H9 (cell line): ENCODE data around the gene GRID1. TPM values are rescaled to one million over a fixed set of nuclear protein-coding genes. Genes with fewer than 3 reads are reported as not detected.

ENCODE experiments used
- DNase-seq: peaks from one replicate; pipeline ENCODE4 v3.0.0-alpha.2; 2017
- H2AFZ ChIP-seq: one replicate; pipeline ENCODE4 v1.6.1; 2013; ENCODE audit warnings: mild to moderate bottlenecking, low read length, control low read depth, moderate library complexity
- H2AK5ac ChIP-seq: 2 replicates; pipeline ENCODE4 v1.6.1; 2013; ENCODE audit warnings: low read length, control low read depth, mixed read lengths; ENCODE audit not compliant: insufficient read length
- H2BK120ac ChIP-seq: one replicate; pipeline ENCODE4 v1.6.1; 2013; ENCODE audit warnings: low read depth, mild to moderate bottlenecking, low read length, control low read depth, inconsistent platforms; ENCODE audit not compliant: poor library complexity, severe bottlenecking
- H2BK12ac ChIP-seq: 2 replicates; pipeline ENCODE4 v1.6.1; 2013; ENCODE audit warnings: low read length, control low read depth, mixed read lengths, low read depth; ENCODE audit not compliant: insufficient read length
- H2BK15ac ChIP-seq: 2 replicates; pipeline ENCODE4 v1.6.1; 2013; ENCODE audit warnings: low read depth, low read length, control low read depth
- H2BK20ac ChIP-seq: one replicate; pipeline ENCODE4 v1.6.1; 2013; ENCODE audit warnings: low read depth, mild to moderate bottlenecking, low read length, control low read depth, inconsistent platforms; ENCODE audit not compliant: poor library complexity, severe bottlenecking
- H2BK5ac ChIP-seq: 2 replicates; pipeline ENCODE4 v1.6.1; 2013; ENCODE audit warnings: low read length, control low read depth, mixed read lengths; ENCODE audit not compliant: insufficient read length
- H3K14ac ChIP-seq: 2 replicates; pipeline ENCODE4 v1.6.1; 2013; ENCODE audit warnings: low read length, control low read depth; ENCODE audit not compliant: insufficient read depth
- H3K18ac ChIP-seq: 2 replicates; pipeline ENCODE4 v1.6.1; 2013; ENCODE audit warnings: low read depth, mild to moderate bottlenecking, mixed read lengths, low read length, control low read depth; ENCODE audit not compliant: insufficient read length
- H3K23ac ChIP-seq: 2 replicates; pipeline ENCODE4 v1.6.1; 2013; ENCODE audit warnings: low read length, control low read depth, mixed read lengths, low read depth; ENCODE audit not compliant: insufficient read length
- H3K23me2 ChIP-seq: 2 replicates; pipeline ENCODE4 v1.6.1; 2013; ENCODE audit warnings: low read depth, mild to moderate bottlenecking, mixed read lengths, low read length, control low read depth; ENCODE audit not compliant: insufficient read length, poor library complexity, severe bottlenecking
- H3K27ac ChIP-seq: 2 replicates; pipeline ENCODE4 v1.5.1; 2013; ENCODE audit warnings: low read length, control low read depth, mixed read lengths, low read depth; ENCODE audit not compliant: insufficient read length
- H3K27me3 ChIP-seq: 2 replicates; pipeline ENCODE4 v1.6.1; 2013; ENCODE audit warnings: low read length, control low read depth, inconsistent platforms; ENCODE audit not compliant: insufficient read depth
- H3K4ac ChIP-seq: 2 replicates; pipeline ENCODE4 v1.6.1; 2013; ENCODE audit warnings: low read depth, mild to moderate bottlenecking, control low read depth, inconsistent platforms, low read length, moderate library complexity
- H3K4me1 ChIP-seq: 2 replicates; pipeline ENCODE4 v1.6.1; 2013; ENCODE audit warnings: low read length, control low read depth, inconsistent platforms; ENCODE audit not compliant: insufficient read depth
- H3K4me2 ChIP-seq: 2 replicates; pipeline ENCODE4 v1.6.1; 2013; ENCODE audit warnings: low read length, control low read depth, mixed read lengths; ENCODE audit not compliant: insufficient read length, insufficient read depth
- H3K56ac ChIP-seq: 2 replicates; pipeline ENCODE4 v1.6.1; 2013; ENCODE audit warnings: low read depth, mild to moderate bottlenecking, mixed read lengths, low read length, control low read depth; ENCODE audit not compliant: insufficient read length
- H3K79me1 ChIP-seq: 2 replicates; pipeline ENCODE4 v1.6.1; 2013; ENCODE audit warnings: low read depth, mild to moderate bottlenecking, moderate library complexity, low read length, control low read depth, inconsistent platforms; ENCODE audit not compliant: insufficient read depth, poor library complexity, severe bottlenecking
- H3K79me2 ChIP-seq: 2 replicates; pipeline ENCODE4 v1.6.1; 2013; ENCODE audit warnings: low read length, control low read depth, inconsistent platforms; ENCODE audit not compliant: insufficient read depth
- H3K9ac ChIP-seq: 2 replicates; pipeline ENCODE4 v1.6.1; 2013; ENCODE audit warnings: low read length, control low read depth, mixed read lengths; ENCODE audit not compliant: insufficient read length; ENCODE audit errors: extremely low read depth
- H3K9me3 ChIP-seq: one replicate; pipeline ENCODE4 v1.6.1; 2013; ENCODE audit warnings: low read depth, low read length, inconsistent platforms; ENCODE audit not compliant: control insufficient read depth
- H3T11ph ChIP-seq: one replicate; pipeline ENCODE4 v1.6.1; 2013; ENCODE audit warnings: mild to moderate bottlenecking, low read length, control low read depth, inconsistent platforms
- H4K20me1 ChIP-seq: one replicate; pipeline ENCODE4 v1.6.1; 2013; ENCODE audit not compliant: control insufficient read depth, insufficient read length, insufficient read depth
- H4K5ac ChIP-seq: 2 replicates; pipeline ENCODE4 v1.6.1; 2013; ENCODE audit warnings: low read depth, mild to moderate bottlenecking, mixed read lengths, low read length, control low read depth; ENCODE audit not compliant: insufficient read length
- H4K8ac ChIP-seq: replicated peaks from 2 replicates; pipeline ENCODE4 v1.6.1; 2013; ENCODE audit warnings: low read length, control low read depth, mixed read lengths, low read depth; ENCODE audit not compliant: insufficient read length
- H4K91ac ChIP-seq: 2 replicates; pipeline ENCODE4 v1.6.1; 2013; ENCODE audit warnings: low read depth, mild to moderate bottlenecking, moderate library complexity, mixed read lengths, low read length, control low read depth; ENCODE audit not compliant: insufficient read length
- H3K27ac Mint-ChIP-seq, 3 experiments: 2 replicates in 2 of 3; 3 replicates in 1 of 3; pipeline ENCODE4 v1.8.0; 2020 to 2021; ENCODE audit warnings: mixed read lengths in 3 of 3, mild to moderate bottlenecking in 1 of 3, moderate library complexity in 1 of 3
- H3K27me3 Mint-ChIP-seq: 2 replicates; pipeline ENCODE4 v1.8.0; 2021; ENCODE audit warnings: low read depth, mild to moderate bottlenecking, moderate library complexity, mixed read lengths
- H3K36me3 Mint-ChIP-seq, 3 experiments: 2 replicates in 2 of 3; 3 replicates in 1 of 3; pipeline ENCODE4 v1.8.0; 2020 to 2021; ENCODE audit warnings: low read depth in 3 of 3, mixed read lengths in 3 of 3; ENCODE audit not compliant: insufficient read depth in 1 of 3
- H3K4me1 Mint-ChIP-seq, 2 experiments: 2 replicates each; pipeline ENCODE4 v1.8.0; 2020; ENCODE audit warnings: mixed read lengths in 2 of 2
- H3K4me3 Mint-ChIP-seq, 2 experiments: 2 replicates in 1 of 2; 3 replicates in 1 of 2; pipeline ENCODE4 v1.8.0; 2020 to 2021; ENCODE audit warnings: mild to moderate bottlenecking in 2 of 2, mixed read lengths in 2 of 2, moderate library complexity in 1 of 2
- H3K9me3 Mint-ChIP-seq, 2 experiments: 2 replicates in 1 of 2; 3 replicates in 1 of 2; pipeline ENCODE4 v1.8.0; 2020; ENCODE audit warnings: mild to moderate bottlenecking in 2 of 2, mixed read lengths in 2 of 2, moderate library complexity in 1 of 2
- WGBS: extraction: QIAGEN DNeasy Blood & Tissue Kit; methylation state at CpG from one replicate; pipeline ENCODE4 v1.1.7; 2013; ENCODE audit warnings: missing lambda C conversion rate, low lambda C conversion rate, mixed read lengths; ENCODE audit not compliant: insufficient read length; ENCODE audit errors: extremely low coverage; 5-methylcytosine and 5-hydroxymethylcytosine counted together
- total RNA-seq: library from RNA; stranded (reverse); gene quantifications from 2 replicates; pipeline ENCODE4 v1.2.1, GENCODE V29; 2021
- TF ChIP-seq, protein P1 (sequence below): fragments of 200-600 bp; sonication (generic); conservative IDR thresholded peaks from 3 replicates; pipeline ENCODE4 v1.8.0; 2021; ENCODE audit warnings: antibody characterized with exemption, mild to moderate bottlenecking

GRID1 gene
- total RNA-seq, 1 experiment from 2014 or later = 0.35 TPM

DNA sequence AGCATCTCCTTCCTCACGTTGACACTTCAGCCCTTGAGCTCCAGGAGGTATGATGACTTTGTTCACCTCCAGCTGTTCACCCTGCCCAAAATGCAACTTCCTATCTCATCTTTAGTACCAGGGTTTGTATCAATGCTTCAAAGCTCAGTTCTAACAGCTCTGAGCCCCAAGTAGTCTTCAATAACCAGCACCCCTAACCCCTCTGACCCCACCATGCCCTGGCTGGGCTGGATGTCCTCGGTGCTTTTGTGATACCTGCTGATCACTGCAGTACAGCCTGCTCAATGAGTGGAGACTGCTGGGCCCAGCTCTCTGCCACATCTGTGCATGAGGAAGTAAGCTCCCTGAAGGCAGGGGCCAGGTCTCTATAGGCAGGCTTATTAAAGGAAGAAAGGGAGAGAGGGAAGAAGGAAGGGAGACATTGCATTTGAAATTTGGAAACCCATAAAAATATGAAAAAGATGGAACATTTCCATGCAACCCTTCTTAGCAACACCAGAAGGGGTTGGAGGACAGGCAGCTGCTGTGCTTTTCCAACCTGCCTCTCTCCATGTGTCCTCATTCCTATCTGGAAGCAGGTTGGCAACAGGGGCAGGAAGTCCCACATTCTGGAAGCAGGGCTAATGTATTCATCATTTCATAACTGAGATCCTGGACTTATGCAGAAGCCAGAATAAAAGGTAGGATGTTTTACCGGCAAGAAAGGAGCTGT lies 756.1 kb downstream of the GRID1 start:
- Histone ChIP-seq H3K9ac (no peak overlapping the region), H3K9me3 (no peaks in the 10 kb centered on the region), H4K8ac (no peak overlapping the region), H3T11ph (no peak overlapping the region), H4K91ac (no peak overlapping the region), H2BK120ac (no peak overlapping the region), H3K79me1 (no peaks in the 10 kb centered on the region), H3K4me1 (no peaks in the 10 kb centered on the region), H2BK15ac (no peak overlapping the region), H4K20me1 (no peaks in the 10 kb centered on the region), H2BK20ac (no peak overlapping the region), H3K23me2 (no peaks in the 10 kb centered on the region), H2BK5ac (no peak overlapping the region), H3K56ac (no peak overlapping the region), H2AK5ac (no peak overlapping the region), H3K27ac (no peak overlapping the region), H3K4ac (no peak overlapping the region), H3K14ac (no peak overlapping the region), H2BK12ac (no peak overlapping the region), H3K27me3 (no peaks in the 10 kb centered on the region), H3K4me2 (no peak overlapping the region), H4K5ac (no peak overlapping the region), H3K23ac (no peak overlapping the region), H3K18ac (no peak overlapping the region), H2AFZ (no peak overlapping the region), H3K79me2 (no peaks in the 10 kb centered on the region)
- peak; percentile 9 for DNase-seq
- Mint-ChIP-seq H3K27ac (peak overlapping the region in 1 of 3 experiments; percentile 8; a peak in 1 of 7 replicates), H3K27me3 (peaks cover 1% of the 10 kb centered on the region; the same call in 1 of the 2 replicates), H3K4me3 (no peak overlapping the region), H3K9me3 (no peaks in the 10 kb centered on the region; a peak in 1 of 5 replicates), H3K4me1 (0 out of 4 replicates have a peak, but pooled peaks cover 0 to 2% of the 10 kb centered on the region in 2 experiments), H3K36me3 (no peaks in the 10 kb centered on the region)
- TF ChIP-seq, protein P1, sequence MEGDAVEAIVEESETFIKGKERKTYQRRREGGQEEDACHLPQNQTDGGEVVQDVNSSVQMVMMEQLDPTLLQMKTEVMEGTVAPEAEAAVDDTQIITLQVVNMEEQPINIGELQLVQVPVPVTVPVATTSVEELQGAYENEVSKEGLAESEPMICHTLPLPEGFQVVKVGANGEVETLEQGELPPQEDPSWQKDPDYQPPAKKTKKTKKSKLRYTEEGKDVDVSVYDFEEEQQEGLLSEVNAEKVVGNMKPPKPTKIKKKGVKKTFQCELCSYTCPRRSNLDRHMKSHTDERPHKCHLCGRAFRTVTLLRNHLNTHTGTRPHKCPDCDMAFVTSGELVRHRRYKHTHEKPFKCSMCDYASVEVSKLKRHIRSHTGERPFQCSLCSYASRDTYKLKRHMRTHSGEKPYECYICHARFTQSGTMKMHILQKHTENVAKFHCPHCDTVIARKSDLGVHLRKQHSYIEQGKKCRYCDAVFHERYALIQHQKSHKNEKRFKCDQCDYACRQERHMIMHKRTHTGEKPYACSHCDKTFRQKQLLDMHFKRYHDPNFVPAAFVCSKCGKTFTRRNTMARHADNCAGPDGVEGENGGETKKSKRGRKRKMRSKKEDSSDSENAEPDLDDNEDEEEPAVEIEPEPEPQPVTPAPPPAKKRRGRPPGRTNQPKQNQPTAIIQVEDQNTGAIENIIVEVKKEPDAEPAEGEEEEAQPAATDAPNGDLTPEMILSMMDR = no peak
- WGBS = no CpG with 5 or more reads among the region's 3 CpGs
